Liver (tissue), 9 donors: Measurements from ENCODE around the gene RGMA. TPM values are rescaled to one million over a fixed set of nuclear protein-coding genes. Genes with fewer than 3 reads are reported as not detected.

Source experiments
- DNase-seq: peaks from one replicate; pipeline ENCODE4 v3.0.0-alpha.2; 2017; ENCODE audit warnings: low spot score
- H3K27ac ChIP-seq, 2 donors: one replicate each; pipeline ENCODE4 v1.7.0; 2013; ENCODE audit warnings: inconsistent platforms in 2 of 2, low read length in 2 of 2, control low read depth in 1 of 2, low read depth in 1 of 2, mild to moderate bottlenecking in 1 of 2
- H3K27me3 ChIP-seq, 4 donors: one replicate each; pipeline versions ENCODE4 v1.6.1 to v1.7.0; 2013; ENCODE audit warnings: low read length in 3 of 4, inconsistent platforms in 1 of 4, mild to moderate bottlenecking in 1 of 4, moderate library complexity in 1 of 4; ENCODE audit not compliant: control insufficient read depth in 4 of 4, insufficient read depth in 4 of 4
- H3K36me3 ChIP-seq, 4 donors: one replicate each; pipeline versions ENCODE4 v1.6.1 to v1.7.0; 2013; ENCODE audit warnings: low read length in 3 of 4, mild to moderate bottlenecking in 3 of 4, low read depth in 1 of 4, moderate library complexity in 1 of 4; ENCODE audit not compliant: control insufficient read depth in 4 of 4, insufficient read depth in 3 of 4
- H3K4me1 ChIP-seq, 4 donors: one replicate each; pipeline versions ENCODE4 v1.6.1 to v1.7.0; 2013; ENCODE audit warnings: low read length in 3 of 4, mild to moderate bottlenecking in 3 of 4, moderate library complexity in 1 of 4; ENCODE audit not compliant: control insufficient read depth in 4 of 4, insufficient read depth in 4 of 4
- H3K4me3 ChIP-seq, 3 donors: one replicate each; pipeline versions ENCODE4 v1.6.1 to v1.7.0; 2013; ENCODE audit warnings: low read length in 3 of 3, control low read depth in 1 of 3, low read depth in 1 of 3, mild to moderate bottlenecking in 1 of 3
- H3K9ac ChIP-seq, 2 donors: one replicate each; pipeline ENCODE4 v1.7.0; 2013; ENCODE audit warnings: low read length in 2 of 2, mild to moderate bottlenecking in 2 of 2, moderate library complexity in 2 of 2, control low read depth in 1 of 2, low read depth in 1 of 2
- H3K9me3 ChIP-seq, 4 donors: one replicate each; pipeline versions ENCODE4 v1.6.1 to v1.7.0; 2013; ENCODE audit warnings: low read length in 3 of 4; ENCODE audit not compliant: control insufficient read depth in 4 of 4
- CTCF ChIP-seq: fragments of 150-350 bp; IDR thresholded peaks from 2 replicates; pipeline ENCODE4 v1.5.1; 2017; ENCODE audit warnings: improper control_type of control experiment, low read depth, low read length; ENCODE audit not compliant: missing input control
- FOXA1 ChIP-seq: IDR thresholded peaks from 2 replicates; pipeline ENCODE4 v1.6.1; 2016; ENCODE audit warnings: antibody characterized with exemption
- HNF4A ChIP-seq, 2 donors: conservative IDR thresholded peaks; 2 replicates each; pipeline ENCODE4 v1.6.1; 2016; ENCODE audit warnings: antibody characterized with exemption in 2 of 2, mild to moderate bottlenecking in 2 of 2
- JUND ChIP-seq, 2 donors: IDR thresholded peaks; 2 replicates each; pipeline ENCODE4 v1.6.1; 2016; ENCODE audit warnings: antibody characterized with exemption in 2 of 2
- NR2F2 ChIP-seq: IDR thresholded peaks from 2 replicates; pipeline ENCODE4 v1.6.1; 2016; ENCODE audit warnings: antibody characterized with exemption
- SP1 ChIP-seq: IDR thresholded peaks from 2 replicates; pipeline ENCODE4 v1.6.1; 2018; ENCODE audit warnings: antibody characterized with exemption, mild to moderate bottlenecking
- TAF1 ChIP-seq: conservative IDR thresholded peaks from 2 replicates; pipeline ENCODE4 v1.6.1; 2016; ENCODE audit warnings: antibody characterized with exemption, mild to moderate bottlenecking
- YY1 ChIP-seq: IDR thresholded peaks from 2 replicates; pipeline ENCODE4 v1.6.1; 2016; ENCODE audit warnings: antibody characterized with exemption, mild to moderate bottlenecking
- ZBTB33 ChIP-seq: IDR thresholded peaks from 2 replicates; pipeline ENCODE4 v1.6.1; 2016; ENCODE audit warnings: antibody characterized with exemption
- WGBS: extraction: QIAGEN DNeasy Blood & Tissue Kit; methylation state at CpG from one replicate; pipeline ENCODE4 v1.1.7; 2013; 5-methylcytosine and 5-hydroxymethylcytosine counted together
- polyA plus RNA-seq, 2 donors: library from polyadenylated mRNA; stranded (reverse) in 1 of 2; unstranded in 1 of 2; fragments of 200-250 nt in 1 of 2; fragments of >200 nt in 1 of 2; fragmentation: Nextera tagmentation in 1 of 2; extraction: Ambion mirVana in 1 of 2; gene quantifications; one replicate each; pipeline versions ENCODE4 v1.2.1 to v1.2.3, GENCODE V29; 2013 to 2015
- total RNA-seq, 2 donors: library from RNA; depleted of rRNA; stranded (reverse); fragments of >200 nt; gene quantifications; one replicate each; pipeline ENCODE4 v1.2.3, GENCODE V29; 2014
- TF ChIP-seq, protein P1 (sequence below): IDR thresholded peaks from 2 replicates; pipeline ENCODE4 v1.6.1; 2016; ENCODE audit warnings: antibody characterized with exemption, mild to moderate bottlenecking
- donor health status: healthy.
- donor health status: healthy.
- donor health status: healthy.
- donor health status: healthy.
- donor health status: healthy.

RGMA gene
- total and polyA plus RNA-seq, 4 donors, result 0.15 to 0.33 (median 0.18) TPM; not detected in 1

- TF ChIP-seq YY1 (no peak), FOXA1 (no peak), TAF1 (no peak), SP1 (no peak), NR2F2 (no peak), CTCF (no peak)
- no peak overlapping the region for H3K9ac ChIP-seq
- DNase-seq, result no peak
- H3K27me3 ChIP-seq, result no peaks in the 10 kb centered on the region
- no peaks in the 10 kb centered on the region for H3K4me1 ChIP-seq
- H3K27ac ChIP-seq, result no peak overlapping the region
- peaks cover 16 to 80% (median 73%) of the 10 kb centered on the region in 4 donors for H3K36me3 ChIP-seq
- 95% methylated on average over 2 of the region's 2 CpGs for WGBS
- H3K9me3 ChIP-seq, result no peaks in the 10 kb centered on the region
- no peak overlapping the region for H3K4me3 ChIP-seq
These were observed 99.0 kb downstream of the RGMA start for GRCh38 chr15:92990031-92990430.

DNA sequence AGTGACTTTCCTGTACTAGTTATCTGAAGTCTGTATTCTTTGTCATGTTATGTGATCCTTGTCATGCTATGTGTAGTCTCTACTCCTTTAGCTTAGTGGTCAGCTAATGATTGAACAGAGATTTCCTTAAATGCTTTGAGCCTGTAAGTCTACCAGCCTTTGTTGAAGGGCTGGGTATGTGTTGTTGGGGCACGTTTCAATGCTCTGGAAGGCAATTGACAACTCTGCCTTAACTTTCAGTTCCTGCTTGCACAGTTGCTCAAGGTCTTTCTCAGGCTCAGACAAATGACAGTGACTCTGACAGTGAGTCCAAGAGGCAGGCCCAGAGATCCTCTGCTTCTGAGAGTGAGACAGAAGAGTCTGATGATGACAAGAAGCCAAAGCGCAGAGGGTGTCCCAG, 99.5 kb downstream of the RGMA start:
- DNase-seq, result no peak
- TF ChIP-seq SP1 (no peak), JUND (IDR thresholded peaks at IDR 0.05) (no peak), FOXA1 (no peak), ZBTB33 (no peak), HNF4A (conservative IDR thresholded peaks at IDR 0.05) (no peak), TAF1 (no peak)
- TF ChIP-seq, protein P1, sequence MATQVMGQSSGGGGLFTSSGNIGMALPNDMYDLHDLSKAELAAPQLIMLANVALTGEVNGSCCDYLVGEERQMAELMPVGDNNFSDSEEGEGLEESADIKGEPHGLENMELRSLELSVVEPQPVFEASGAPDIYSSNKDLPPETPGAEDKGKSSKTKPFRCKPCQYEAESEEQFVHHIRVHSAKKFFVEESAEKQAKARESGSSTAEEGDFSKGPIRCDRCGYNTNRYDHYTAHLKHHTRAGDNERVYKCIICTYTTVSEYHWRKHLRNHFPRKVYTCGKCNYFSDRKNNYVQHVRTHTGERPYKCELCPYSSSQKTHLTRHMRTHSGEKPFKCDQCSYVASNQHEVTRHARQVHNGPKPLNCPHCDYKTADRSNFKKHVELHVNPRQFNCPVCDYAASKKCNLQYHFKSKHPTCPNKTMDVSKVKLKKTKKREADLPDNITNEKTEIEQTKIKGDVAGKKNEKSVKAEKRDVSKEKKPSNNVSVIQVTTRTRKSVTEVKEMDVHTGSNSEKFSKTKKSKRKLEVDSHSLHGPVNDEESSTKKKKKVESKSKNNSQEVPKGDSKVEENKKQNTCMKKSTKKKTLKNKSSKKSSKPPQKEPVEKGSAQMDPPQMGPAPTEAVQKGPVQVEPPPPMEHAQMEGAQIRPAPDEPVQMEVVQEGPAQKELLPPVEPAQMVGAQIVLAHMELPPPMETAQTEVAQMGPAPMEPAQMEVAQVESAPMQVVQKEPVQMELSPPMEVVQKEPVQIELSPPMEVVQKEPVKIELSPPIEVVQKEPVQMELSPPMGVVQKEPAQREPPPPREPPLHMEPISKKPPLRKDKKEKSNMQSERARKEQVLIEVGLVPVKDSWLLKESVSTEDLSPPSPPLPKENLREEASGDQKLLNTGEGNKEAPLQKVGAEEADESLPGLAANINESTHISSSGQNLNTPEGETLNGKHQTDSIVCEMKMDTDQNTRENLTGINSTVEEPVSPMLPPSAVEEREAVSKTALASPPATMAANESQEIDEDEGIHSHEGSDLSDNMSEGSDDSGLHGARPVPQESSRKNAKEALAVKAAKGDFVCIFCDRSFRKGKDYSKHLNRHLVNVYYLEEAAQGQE, result no peak
- H3K4me3 ChIP-seq, result no peak overlapping the region
- no peaks in the 10 kb centered on the region for H3K27me3 ChIP-seq
- no peaks in the 10 kb centered on the region for H3K9me3 ChIP-seq
- H3K27ac ChIP-seq, result no peak overlapping the region
- 88% methylated on average over 2 of the region's 2 CpGs for WGBS
- H3K4me1 ChIP-seq, result no peaks in the 10 kb centered on the region
- H3K36me3 ChIP-seq, result peaks cover 18 to 81% (median 73%) of the 10 kb centered on the region in 4 donors
- no peak overlapping the region for H3K9ac ChIP-seq

Other genes starting within 250 kb of the RGMA start
- gene CHD2, start 188.9 kb downstream of the RGMA start, total RNA-seq, result 10 to 100 TPM; 70.5 to 90.2 TPM
- 10 to 100 TPM; 13.9 to 28.3 TPM for gene CHD2, start 188.9 kb downstream of the RGMA start, polyA plus RNA-seq